ENCODE data around the gene TMOD3. TPM values are rescaled to one million over a fixed set of nuclear protein-coding genes. Genes with fewer than 3 reads are reported as not detected.

Gene TMOD3
- total and polyA plus RNA-seq, 2 experiments from 2014 or later: 27.2 to 38.3 TPM

DNA sequence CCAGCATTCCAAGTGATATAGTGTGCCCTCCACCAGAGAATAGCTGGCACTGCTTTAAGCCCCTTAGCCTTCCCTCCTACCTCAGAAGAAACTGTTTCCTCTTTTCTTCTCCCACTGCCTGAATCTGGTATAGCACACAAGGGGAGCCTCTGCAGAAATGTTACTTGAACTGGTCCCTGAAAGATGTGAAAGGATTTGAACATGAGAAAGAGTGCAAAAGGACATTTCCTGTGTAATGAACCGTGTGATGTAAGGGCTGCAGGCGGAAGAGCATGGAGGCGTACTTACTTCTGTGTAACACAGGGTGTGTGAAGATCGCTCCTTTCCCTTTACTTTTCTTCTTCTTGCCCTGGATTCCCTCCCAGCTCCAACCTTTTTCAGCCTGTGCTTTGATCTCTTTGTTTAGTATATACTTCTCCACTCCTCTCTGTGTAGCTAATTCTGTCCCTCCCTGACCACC, 8.4 kb downstream of the TMOD3 start:
- Histone ChIP-seq H3K27ac (peak overlapping the region; percentile 32), H3K4me3 (no peak overlapping the region), H3K9me3 (ENCODE audit: low read depth) (no peaks in the 10 kb centered on the region), H3K27me3 (no peaks in the 10 kb centered on the region), H3K36me3 (replicated peaks; ENCODE audit: insufficient read depth, low read depth) (no peaks in the 10 kb centered on the region), H3K4me1 (ENCODE audit: insufficient read depth) (peaks cover 14% of the 10 kb centered on the region), H3K4me2 (peak overlapping the region; percentile 31), H2AFZ (no peak overlapping the region), H3K79me2 (peaks cover 100% of the 10 kb centered on the region), H4K20me1 (ENCODE audit: insufficient read depth, poor library complexity, severe bottlenecking) (peaks cover 23% of the 10 kb centered on the region), H3K9me2 (replicated peaks; ENCODE audit: insufficient read depth) (no peaks in the 10 kb centered on the region)
- TF ChIP-seq CTCF (IDR thresholded peaks at IDR 0.05; ENCODE audit: poor library complexity): no peak
- no peak for TF ChIP-seq EZH2 (IDR thresholded peaks at IDR 0.05; ENCODE audit: borderline replicate concordance)
- no peak for TF ChIP-seq EZH2phosphoT487 (IDR thresholded peaks at IDR 0.05; ENCODE audit: low read depth, severe bottlenecking, unreplicated experiment)
- no peak for DNase-seq (ENCODE audit: low spot score)
- WGBS (ENCODE audit: low lambda C conversion rate, missing lambda C conversion rate): 54% methylated on average over 4 of the region's 4 CpGs

DNA sequence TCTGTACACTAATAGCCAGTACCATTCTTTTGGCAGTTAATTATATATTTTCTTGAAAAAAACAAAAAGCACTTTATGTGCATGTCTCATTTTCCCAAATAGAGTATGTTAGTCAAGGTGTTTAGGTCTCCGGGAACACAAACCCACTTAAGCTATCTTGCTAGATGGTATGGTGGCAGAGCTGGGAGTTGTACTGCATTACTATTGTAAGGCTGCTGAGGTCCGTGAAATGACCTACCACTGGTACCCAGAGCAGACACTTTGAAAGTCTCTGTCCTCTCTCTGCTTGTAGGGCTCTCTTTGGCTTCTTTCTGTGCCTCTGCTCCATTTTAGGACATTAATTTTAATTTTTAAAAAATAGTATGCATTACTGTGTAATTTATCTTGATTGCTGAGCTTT, 8.8 kb downstream of the TMOD3 start:
- Histone ChIP-seq H3K27ac (no peak overlapping the region), H3K27me3 (no peaks in the 10 kb centered on the region), H3K4me1 (ENCODE audit: insufficient read depth) (peaks cover 18% of the 10 kb centered on the region), H3K4me3 (no peak overlapping the region), H3K9me2 (replicated peaks; ENCODE audit: insufficient read depth) (no peaks in the 10 kb centered on the region), H3K4me2 (peak overlapping the region; percentile 31), H3K9me3 (ENCODE audit: low read depth) (no peaks in the 10 kb centered on the region), H3K36me3 (replicated peaks; ENCODE audit: insufficient read depth, low read depth) (no peaks in the 10 kb centered on the region), H2AFZ (no peak overlapping the region), H4K20me1 (ENCODE audit: insufficient read depth, poor library complexity, severe bottlenecking) (peaks cover 21% of the 10 kb centered on the region), H3K79me2 (peaks cover 96% of the 10 kb centered on the region)
- WGBS (ENCODE audit: low lambda C conversion rate, missing lambda C conversion rate): 58% methylated on average over 2 of the region's 2 CpGs
- TF ChIP-seq EZH2phosphoT487 (IDR thresholded peaks at IDR 0.05; ENCODE audit: low read depth, severe bottlenecking, unreplicated experiment) (no peak), EZH2 (IDR thresholded peaks at IDR 0.05; ENCODE audit: borderline replicate concordance) (no peak)
- no peak for DNase-seq (ENCODE audit: low spot score)

DNA sequence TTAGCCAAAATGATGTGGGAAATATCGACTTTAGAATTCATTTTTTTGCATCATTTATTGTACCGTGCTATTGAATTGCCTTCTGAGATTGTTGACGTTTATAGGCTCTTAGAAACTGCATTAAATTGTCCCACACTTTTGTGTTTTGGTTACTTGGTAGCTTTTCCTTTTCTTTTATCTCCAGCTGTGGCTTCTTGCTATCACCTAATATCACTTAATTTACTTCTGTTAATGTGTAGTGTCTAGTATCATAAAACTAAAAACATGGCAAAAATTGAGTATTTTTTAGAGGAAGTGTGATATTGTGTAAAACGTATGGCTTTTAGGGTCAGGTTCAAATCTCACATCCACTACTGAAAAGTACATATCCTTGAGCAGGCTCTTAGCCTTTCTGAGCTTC, 11.2 kb downstream of the TMOD3 start:
- peaks cover 17% of the 10 kb centered on the region for H4K20me1 ChIP-seq (ENCODE audit: insufficient read depth, poor library complexity, severe bottlenecking)
- no peak overlapping the region for H3K4me2 ChIP-seq
- no peak overlapping the region for H2AFZ ChIP-seq
- no peak overlapping the region for H3K27ac ChIP-seq
- DNase-seq (ENCODE audit: low spot score): no peak
- H3K4me1 ChIP-seq (ENCODE audit: insufficient read depth): peaks cover 42% of the 10 kb centered on the region
- H3K36me3 ChIP-seq (replicated peaks; ENCODE audit: insufficient read depth, low read depth): no peaks in the 10 kb centered on the region
- WGBS (ENCODE audit: low lambda C conversion rate, missing lambda C conversion rate): 69% methylated on average over 4 of the region's 4 CpGs
- no peaks in the 10 kb centered on the region for H3K9me3 ChIP-seq (ENCODE audit: low read depth)
- no peaks in the 10 kb centered on the region for H3K9me2 ChIP-seq (replicated peaks; ENCODE audit: insufficient read depth)
- H3K4me3 ChIP-seq: no peak overlapping the region
- H3K27me3 ChIP-seq: no peaks in the 10 kb centered on the region
- H3K79me2 ChIP-seq: peaks cover 95% of the 10 kb centered on the region
- TF ChIP-seq CTCF (IDR thresholded peaks at IDR 0.05; ENCODE audit: poor library complexity) (no peak), EZH2phosphoT487 (IDR thresholded peaks at IDR 0.05; ENCODE audit: low read depth, severe bottlenecking, unreplicated experiment) (no peak), EZH2 (IDR thresholded peaks at IDR 0.05; ENCODE audit: borderline replicate concordance) (no peak)

GRCh38 chr15:51841406-51842040, 12.1 kb downstream of the TMOD3 start:
- Histone ChIP-seq H3K79me2 (peaks cover 95% of the 10 kb centered on the region), H3K4me1 (ENCODE audit: insufficient read depth) (peaks cover 43% of the 10 kb centered on the region), H3K9me3 (ENCODE audit: low read depth) (no peaks in the 10 kb centered on the region), H3K27ac (peak overlapping the region; percentile 88), H3K4me2 (no peak overlapping the region), H3K4me3 (no peak overlapping the region), H3K9me2 (replicated peaks; ENCODE audit: insufficient read depth) (no peaks in the 10 kb centered on the region), H3K27me3 (no peaks in the 10 kb centered on the region), H4K20me1 (ENCODE audit: insufficient read depth, poor library complexity, severe bottlenecking) (peaks cover 17% of the 10 kb centered on the region), H2AFZ (no peak overlapping the region), H3K36me3 (replicated peaks; ENCODE audit: insufficient read depth, low read depth) (no peaks in the 10 kb centered on the region)
- 96% methylated on average over 5 of the region's 5 CpGs for WGBS (ENCODE audit: low lambda C conversion rate, missing lambda C conversion rate)
- TF ChIP-seq CTCF (IDR thresholded peaks at IDR 0.05; ENCODE audit: poor library complexity): no peak
- no peak for TF ChIP-seq EZH2 (IDR thresholded peaks at IDR 0.05; ENCODE audit: borderline replicate concordance)
- TF ChIP-seq EZH2phosphoT487 (IDR thresholded peaks at IDR 0.05; ENCODE audit: low read depth, severe bottlenecking, unreplicated experiment): no peak
- DNase-seq (ENCODE audit: low spot score): no peak
